Measurements from ENCODE around the gene GBP1. TPM values are rescaled to one million over a fixed set of nuclear protein-coding genes. Genes with fewer than 3 reads are reported as not detected.
"Not testable (repeated sequence)": the region's sequence is repeated elsewhere in the genome, so short reads cannot be mapped to it uniquely, and the experiment has no call there.

GBP1 gene
- total and polyA plus RNA-seq, 5 donors from 2014 or later: 70.4 to 124 (median 92.1) TPM

DNA sequence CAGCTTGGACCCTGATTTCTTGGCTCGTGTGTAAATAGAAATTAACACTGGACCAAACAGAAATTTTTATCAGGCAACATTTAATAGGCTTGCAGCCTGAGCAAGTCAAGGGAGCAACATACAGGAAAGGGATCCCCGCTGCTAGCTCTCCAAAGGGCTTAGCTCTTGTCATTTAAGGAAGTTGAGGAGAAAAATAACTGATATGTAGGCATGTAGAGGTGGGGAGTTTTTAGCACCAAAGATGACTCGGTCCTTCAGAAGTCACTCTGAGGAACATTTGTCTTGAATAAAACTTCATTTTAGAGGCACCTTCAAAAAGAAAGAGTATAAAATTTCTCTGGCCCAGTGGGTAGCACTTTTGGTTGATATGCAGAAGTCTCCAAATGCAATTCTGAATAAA is 33.8 kb upstream of the GBP1 start:
- Histone ChIP-seq H3K4me3 (ENCODE audit: low read depth, low read length) (no peak overlapping the region), H3K36me3 (ENCODE audit: control insufficient read depth, insufficient read depth, low read length) (peaks cover 1% of the 10 kb centered on the region), H3K9me3 (ENCODE audit: control insufficient read depth in 2 of 2, low read length in 2 of 2) (peaks cover 0 to 3% of the 10 kb centered on the region in 2 experiments), H3K4me1 (ENCODE audit: control insufficient read depth, insufficient read depth, low read length, poor library complexity, severe bottlenecking) (no peaks in the 10 kb centered on the region), H3K27me3 (ENCODE audit: control insufficient read depth, insufficient read depth, low read length) (no peaks in the 10 kb centered on the region), H3K27ac (ENCODE audit: insufficient read depth, low read length, poor library complexity, severe bottlenecking) (no peak overlapping the region)
- H3K9me3 Mint-ChIP-seq: peaks cover 0 to 8% (median 1%) of the 10 kb centered on the region in 7 donors
- peaks cover 12% of the 10 kb centered on the region for H3K27me3 Mint-ChIP-seq
- ATAC-seq (ENCODE audit: low read depth in 2 of 2) (no peak), DNase-seq (no peak)
- no peak overlapping the region for H3K4me3 Mint-ChIP-seq
- peaks cover 3 to 8% (median 5%) of the 10 kb centered on the region in 4 donors for H3K4me1 Mint-ChIP-seq
- H3K27ac Mint-ChIP-seq: no peak overlapping the region
- H3K36me3 Mint-ChIP-seq: peaks cover 5% of the 10 kb centered on the region

DNA sequence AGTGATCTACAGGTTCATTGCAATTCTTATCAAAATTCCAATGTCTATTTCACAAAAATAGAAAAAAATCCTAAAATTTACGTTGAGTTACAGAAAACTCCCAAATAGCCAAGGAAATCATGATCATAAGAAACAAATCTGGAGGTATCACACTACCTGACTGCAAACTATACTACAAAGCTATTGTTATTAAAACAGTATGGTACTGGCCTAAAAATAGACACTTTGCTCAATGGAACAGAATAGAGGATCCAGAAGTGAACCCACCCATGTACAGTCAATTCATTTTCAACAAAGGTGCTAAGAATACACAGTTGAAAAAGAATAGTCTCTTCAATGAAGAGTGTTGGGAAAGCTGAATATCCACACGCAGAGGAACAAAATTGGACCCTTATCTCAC is 30.7 kb upstream of the GBP1 start:
- Histone ChIP-seq H3K27ac (ENCODE audit: insufficient read depth, low read length, poor library complexity, severe bottlenecking) (no peak overlapping the region), H3K9me3 (ENCODE audit: control insufficient read depth in 2 of 2, low read length in 2 of 2) (peaks cover 0 to 3% of the 10 kb centered on the region in 2 experiments), H3K4me3 (ENCODE audit: low read depth, low read length) (no peak overlapping the region), H3K4me1 (ENCODE audit: control insufficient read depth, insufficient read depth, low read length, poor library complexity, severe bottlenecking) (no peaks in the 10 kb centered on the region), H3K36me3 (ENCODE audit: control insufficient read depth, insufficient read depth, low read length) (no peaks in the 10 kb centered on the region), H3K27me3 (ENCODE audit: control insufficient read depth, insufficient read depth, low read length) (no peaks in the 10 kb centered on the region)
- DNase-seq (no peak), ATAC-seq (ENCODE audit: low read depth in 2 of 2) (no peak)
- Mint-ChIP-seq H3K4me3 (no peak overlapping the region), H3K4me1 (peaks cover 0 to 5% (median 0%) of the 10 kb centered on the region in 4 donors), H3K36me3 (peaks cover 9% of the 10 kb centered on the region), H3K9me3 (peaks cover 0 to 8% (median 1%) of the 10 kb centered on the region in 7 donors), H3K27me3 (peaks cover 15% of the 10 kb centered on the region), H3K27ac (no peak overlapping the region)

DNA sequence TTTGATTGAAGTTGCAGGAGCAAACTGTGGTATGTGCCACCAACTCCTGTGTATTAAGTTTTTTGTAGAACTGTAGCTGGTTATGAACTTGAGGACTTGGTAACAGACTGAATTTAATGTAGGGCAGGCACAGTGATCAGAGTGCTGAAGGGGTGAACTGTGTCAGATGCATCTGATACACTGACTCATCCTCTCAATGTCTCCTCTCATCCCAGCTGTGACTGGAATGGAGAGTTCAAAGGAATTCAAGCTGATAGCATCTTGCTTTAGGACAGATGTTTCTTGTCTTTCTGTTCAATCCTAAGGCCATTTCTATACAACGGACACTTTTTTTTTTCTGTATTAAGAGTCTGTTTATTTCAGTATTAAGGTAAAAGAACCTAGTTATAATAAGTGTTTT is 25.0 kb upstream of the GBP1 start:
- Mint-ChIP-seq H3K4me1 (peaks cover 0 to 2% (median 0%) of the 10 kb centered on the region in 4 donors), H3K36me3 (peaks cover 4% of the 10 kb centered on the region), H3K9me3 (no peaks in the 10 kb centered on the region), H3K27me3 (peaks cover 6% of the 10 kb centered on the region), H3K4me3 (no peak overlapping the region), H3K27ac (no peak overlapping the region)
- H3K4me1 ChIP-seq (ENCODE audit: control insufficient read depth, insufficient read depth, low read length, poor library complexity, severe bottlenecking): no peaks in the 10 kb centered on the region
- no peaks in the 10 kb centered on the region for H3K27me3 ChIP-seq (ENCODE audit: control insufficient read depth, insufficient read depth, low read length)
- H3K27ac ChIP-seq (ENCODE audit: insufficient read depth, low read length, poor library complexity, severe bottlenecking): no peak overlapping the region
- H3K9me3 ChIP-seq (ENCODE audit: control insufficient read depth in 2 of 2, low read length in 2 of 2): no peaks in the 10 kb centered on the region
- no peaks in the 10 kb centered on the region for H3K36me3 ChIP-seq (ENCODE audit: control insufficient read depth, insufficient read depth, low read length)
- no peak for ATAC-seq (ENCODE audit: low read depth in 2 of 2)
- DNase-seq: no peak
- no peak overlapping the region for H3K4me3 ChIP-seq (ENCODE audit: low read depth, low read length)

DNA sequence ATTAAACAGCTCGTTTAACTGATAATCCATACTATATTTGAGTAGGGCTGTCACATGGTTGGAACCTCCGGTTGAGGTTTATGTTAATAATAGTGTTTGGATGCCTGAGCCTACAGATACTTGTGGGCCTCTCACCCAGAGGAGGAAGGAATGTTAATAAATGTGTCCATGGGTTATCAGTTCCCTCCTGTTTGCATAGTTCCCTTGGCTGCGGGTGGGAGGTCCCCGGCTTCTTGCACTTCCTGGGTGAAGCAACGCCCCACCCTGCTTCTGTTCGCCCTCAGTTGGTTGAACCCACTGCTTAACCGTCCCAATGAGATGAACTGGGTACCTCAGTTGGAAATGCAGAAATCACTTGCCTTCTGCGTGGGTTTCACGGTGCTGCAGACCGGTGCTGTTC is 23.6 kb upstream of the GBP1 start:
- peaks cover 4% of the 10 kb centered on the region for H3K36me3 Mint-ChIP-seq

DNA sequence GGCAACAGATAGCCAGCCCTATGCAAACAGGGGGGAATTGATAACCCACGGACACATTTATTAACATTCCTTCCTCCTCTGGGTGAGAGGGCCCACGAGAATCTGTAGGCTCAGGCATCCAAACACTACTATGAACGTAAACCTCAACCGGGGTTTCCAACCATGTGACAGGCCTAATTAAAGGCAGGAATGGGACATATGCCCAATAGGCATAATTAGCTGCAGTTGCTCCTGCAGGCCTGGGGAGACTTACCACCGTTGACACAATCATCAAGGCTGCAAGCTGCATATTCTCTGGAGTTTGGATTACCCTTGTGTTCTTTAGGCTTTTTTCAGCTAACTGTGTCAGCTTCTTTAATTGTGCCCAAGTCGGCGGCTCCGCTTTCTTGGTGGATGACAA is 22.2 kb upstream of the GBP1 start:
- no peak for DNase-seq

More for the DNA sequence above, 23.6 kb upstream of the GBP1 start:
- H3K4me1 ChIP-seq (ENCODE audit: control insufficient read depth, insufficient read depth, low read length, poor library complexity, severe bottlenecking): no peaks in the 10 kb centered on the region
- no peak overlapping the region for H3K27ac ChIP-seq (ENCODE audit: insufficient read depth, low read length, poor library complexity, severe bottlenecking)
- Mint-ChIP-seq H3K4me3 (no peak overlapping the region), H3K27ac (peak overlapping the region in 1 of 3 donors; percentile 14), H3K4me1 (peaks cover 0 to 2% (median 0%) of the 10 kb centered on the region in 4 donors), H3K9me3 (peaks cover 0 to 5% (median 0%) of the 10 kb centered on the region in 7 donors), H3K27me3 (peaks cover under 1% of the 10 kb centered on the region)
- no peak for ATAC-seq (ENCODE audit: low read depth in 2 of 2)
- no peaks in the 10 kb centered on the region for H3K9me3 ChIP-seq (ENCODE audit: control insufficient read depth in 2 of 2, low read length in 2 of 2)
- no peaks in the 10 kb centered on the region for H3K36me3 ChIP-seq (ENCODE audit: control insufficient read depth, insufficient read depth, low read length)
- H3K4me3 ChIP-seq (ENCODE audit: low read depth, low read length): no peak overlapping the region
- H3K27me3 ChIP-seq (ENCODE audit: control insufficient read depth, insufficient read depth, low read length): no peaks in the 10 kb centered on the region
- no peak for DNase-seq

DNA sequence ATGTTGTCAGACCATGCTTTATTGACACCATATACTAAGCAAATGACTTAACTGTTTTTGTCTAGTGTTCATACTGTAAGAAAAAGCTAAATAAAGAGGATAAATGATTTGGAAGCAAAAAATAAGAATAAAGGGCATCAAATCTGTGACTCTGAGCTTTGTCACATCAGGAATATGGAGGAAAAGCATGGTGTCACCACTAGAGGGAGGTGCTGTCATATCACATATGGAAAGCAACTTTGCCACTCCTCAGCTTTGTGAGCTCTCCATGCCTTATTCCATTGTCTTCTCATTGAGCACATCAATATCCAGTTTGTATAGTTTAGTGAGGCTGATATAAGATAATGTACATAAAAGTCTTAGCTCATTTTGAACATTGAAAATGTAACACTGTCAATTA is 20.8 kb upstream of the GBP1 start:
- Histone ChIP-seq H3K4me1 (ENCODE audit: control insufficient read depth, insufficient read depth, low read length, poor library complexity, severe bottlenecking) (no peaks in the 10 kb centered on the region), H3K36me3 (ENCODE audit: control insufficient read depth, insufficient read depth, low read length) (no peaks in the 10 kb centered on the region), H3K27me3 (ENCODE audit: control insufficient read depth, insufficient read depth, low read length) (no peaks in the 10 kb centered on the region), H3K27ac (ENCODE audit: insufficient read depth, low read length, poor library complexity, severe bottlenecking) (no peak overlapping the region), H3K4me3 (ENCODE audit: low read depth, low read length) (no peak overlapping the region), H3K9me3 (ENCODE audit: control insufficient read depth in 2 of 2, low read length in 2 of 2) (peaks cover 0 to under 1% of the 10 kb centered on the region in 2 experiments)
- Mint-ChIP-seq H3K9me3 (peaks cover 0 to 5% (median 0%) of the 10 kb centered on the region in 7 donors), H3K4me1 (peaks cover 0 to 2% (median 0%) of the 10 kb centered on the region in 4 donors), H3K27me3 (no peaks in the 10 kb centered on the region), H3K36me3 (no peaks in the 10 kb centered on the region), H3K4me3 (no peak overlapping the region), H3K27ac (no peak overlapping the region)
- ATAC-seq (ENCODE audit: low read depth in 2 of 2): peak in 1 of 2 donors; percentile 68
- peak in 2 of 3 donors; percentile 6 to 66 for DNase-seq

More for the DNA sequence above, 22.2 kb upstream of the GBP1 start:
- no peak overlapping the region for H3K4me3 Mint-ChIP-seq
- peaks cover 4% of the 10 kb centered on the region for H3K36me3 Mint-ChIP-seq
- H3K27me3 Mint-ChIP-seq: no peaks in the 10 kb centered on the region
- H3K27ac ChIP-seq (ENCODE audit: insufficient read depth, low read length, poor library complexity, severe bottlenecking): no peak overlapping the region
- no peak for ATAC-seq (ENCODE audit: low read depth in 2 of 2)
- H3K4me1 ChIP-seq (ENCODE audit: control insufficient read depth, insufficient read depth, low read length, poor library complexity, severe bottlenecking): no peaks in the 10 kb centered on the region
- H3K4me3 ChIP-seq (ENCODE audit: low read depth, low read length): no peak overlapping the region
- no peaks in the 10 kb centered on the region for H3K27me3 ChIP-seq (ENCODE audit: control insufficient read depth, insufficient read depth, low read length)
- H3K9me3 ChIP-seq (ENCODE audit: control insufficient read depth in 2 of 2, low read length in 2 of 2): no peaks in the 10 kb centered on the region
- no peaks in the 10 kb centered on the region for H3K36me3 ChIP-seq (ENCODE audit: control insufficient read depth, insufficient read depth, low read length)
- H3K27ac Mint-ChIP-seq: no peak overlapping the region
- peaks cover 0 to 2% (median 0%) of the 10 kb centered on the region in 4 donors for H3K4me1 Mint-ChIP-seq
- H3K9me3 Mint-ChIP-seq: peaks cover 0 to 5% (median 0%) of the 10 kb centered on the region in 7 donors

DNA sequence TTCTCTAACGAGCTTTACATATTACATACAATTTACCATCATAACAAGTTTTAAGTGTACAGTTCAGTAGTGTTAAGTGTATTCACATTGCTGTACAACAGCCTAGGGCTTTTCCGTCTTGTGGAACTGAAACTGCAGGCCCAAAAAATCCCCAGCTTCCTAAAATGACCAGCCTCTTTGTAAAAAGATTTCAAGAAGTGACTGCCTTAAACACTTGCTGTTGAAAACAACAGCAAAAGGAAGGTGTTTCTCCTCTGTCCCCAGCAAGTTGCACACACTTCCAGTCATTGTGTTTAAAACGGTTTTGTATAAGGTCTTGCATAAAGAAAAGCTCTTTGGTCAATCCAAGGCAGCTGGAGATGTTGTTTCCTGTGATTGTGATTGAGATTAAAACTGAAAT is 16.0 kb upstream of the GBP1 start:
- H3K9me3 Mint-ChIP-seq: peaks cover 0 to 19% (median 7%) of the 10 kb centered on the region in 7 donors
- Histone ChIP-seq H3K27ac (ENCODE audit: insufficient read depth, low read length, poor library complexity, severe bottlenecking) (no peak overlapping the region), H3K4me3 (ENCODE audit: low read depth, low read length) (no peak overlapping the region), H3K9me3 (ENCODE audit: control insufficient read depth in 2 of 2, low read length in 2 of 2) (peaks cover 0 to 4% of the 10 kb centered on the region in 2 experiments), H3K4me1 (ENCODE audit: control insufficient read depth, insufficient read depth, low read length, poor library complexity, severe bottlenecking) (no peaks in the 10 kb centered on the region), H3K27me3 (ENCODE audit: control insufficient read depth, insufficient read depth, low read length) (no peaks in the 10 kb centered on the region), H3K36me3 (ENCODE audit: control insufficient read depth, insufficient read depth, low read length) (no peaks in the 10 kb centered on the region)
- H3K27me3 Mint-ChIP-seq: no peaks in the 10 kb centered on the region
- no peak for DNase-seq
- no peak overlapping the region for H3K27ac Mint-ChIP-seq
- H3K4me1 Mint-ChIP-seq: no peaks in the 10 kb centered on the region
- peaks cover 6% of the 10 kb centered on the region for H3K36me3 Mint-ChIP-seq
- no peak overlapping the region for H3K4me3 Mint-ChIP-seq
- no peak for ATAC-seq (ENCODE audit: low read depth in 2 of 2)

DNA sequence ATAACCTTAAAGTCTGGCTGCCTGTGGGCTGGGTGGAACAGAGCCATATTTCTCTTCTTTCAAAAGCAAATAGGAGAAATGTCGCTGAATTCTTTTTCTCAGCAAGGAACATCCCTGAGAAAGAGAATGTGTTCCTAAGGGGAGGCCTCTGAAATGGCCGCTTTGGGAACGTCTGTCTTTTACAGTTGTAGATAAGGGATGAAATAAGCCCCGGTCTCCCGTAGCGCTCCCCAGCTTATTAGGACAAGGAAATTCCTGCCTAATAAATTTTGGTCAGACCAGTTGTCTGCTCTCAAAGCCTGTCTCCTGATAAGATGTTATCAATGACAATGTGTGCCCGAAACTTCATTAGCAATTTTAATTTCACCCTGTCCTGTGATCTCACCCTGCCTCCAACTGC is 15.1 kb upstream of the GBP1 start:
- not testable (repeated sequence) for H3K36me3 ChIP-seq (ENCODE audit: control insufficient read depth, insufficient read depth, low read length); H3K9me3 ChIP-seq (ENCODE audit: control insufficient read depth in 2 of 2, low read length in 2 of 2); H3K27me3 ChIP-seq (ENCODE audit: control insufficient read depth, insufficient read depth, low read length); H3K4me3 ChIP-seq (ENCODE audit: low read depth, low read length); H3K27ac ChIP-seq (ENCODE audit: insufficient read depth, low read length, poor library complexity, severe bottlenecking); DNase-seq; H3K4me3 Mint-ChIP-seq; H3K27me3 Mint-ChIP-seq; H3K4me1 ChIP-seq (ENCODE audit: control insufficient read depth, insufficient read depth, low read length, poor library complexity, severe bottlenecking); H3K36me3 Mint-ChIP-seq; H3K4me1 Mint-ChIP-seq; ATAC-seq (ENCODE audit: low read depth in 2 of 2); H3K27ac Mint-ChIP-seq
- H3K9me3 Mint-ChIP-seq: peaks cover 0 to 19% (median 7%) of the 10 kb centered on the region in 7 donors
